ENCODE results near the gene TMEM80. TPM values are rescaled to one million over a fixed set of nuclear protein-coding genes. Genes with fewer than 3 reads are reported as not detected.

Gene TMEM80
- total RNA-seq, 1 experiment from 2014 or later = 29.9 TPM

- TF ChIP-seq, protein P1, sequence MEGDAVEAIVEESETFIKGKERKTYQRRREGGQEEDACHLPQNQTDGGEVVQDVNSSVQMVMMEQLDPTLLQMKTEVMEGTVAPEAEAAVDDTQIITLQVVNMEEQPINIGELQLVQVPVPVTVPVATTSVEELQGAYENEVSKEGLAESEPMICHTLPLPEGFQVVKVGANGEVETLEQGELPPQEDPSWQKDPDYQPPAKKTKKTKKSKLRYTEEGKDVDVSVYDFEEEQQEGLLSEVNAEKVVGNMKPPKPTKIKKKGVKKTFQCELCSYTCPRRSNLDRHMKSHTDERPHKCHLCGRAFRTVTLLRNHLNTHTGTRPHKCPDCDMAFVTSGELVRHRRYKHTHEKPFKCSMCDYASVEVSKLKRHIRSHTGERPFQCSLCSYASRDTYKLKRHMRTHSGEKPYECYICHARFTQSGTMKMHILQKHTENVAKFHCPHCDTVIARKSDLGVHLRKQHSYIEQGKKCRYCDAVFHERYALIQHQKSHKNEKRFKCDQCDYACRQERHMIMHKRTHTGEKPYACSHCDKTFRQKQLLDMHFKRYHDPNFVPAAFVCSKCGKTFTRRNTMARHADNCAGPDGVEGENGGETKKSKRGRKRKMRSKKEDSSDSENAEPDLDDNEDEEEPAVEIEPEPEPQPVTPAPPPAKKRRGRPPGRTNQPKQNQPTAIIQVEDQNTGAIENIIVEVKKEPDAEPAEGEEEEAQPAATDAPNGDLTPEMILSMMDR (IDR thresholded peaks at IDR 0.05; ENCODE audit: unreplicated experiment) = no peak
- intact Hi-C loops (cut with micrococcal nuclease; ENCODE audit: unreplicated experiment) = no loop called here
- Mint-ChIP-seq H3K9me3 (ENCODE audit: low read depth, unreplicated experiment) (no peaks in the 10 kb centered on the region), H3K27ac (ENCODE audit: unreplicated experiment) (no peak overlapping the region), H3K4me1 (ENCODE audit: low read depth, unreplicated experiment) (no peaks in the 10 kb centered on the region), H3K4me3 (ENCODE audit: low read depth, unreplicated experiment) (no peak overlapping the region), H3K36me3 (ENCODE audit: insufficient read depth, unreplicated experiment) (peaks cover 55% of the 10 kb centered on the region), H3K27me3 (ENCODE audit: unreplicated experiment) (no peaks in the 10 kb centered on the region)
- CTCF ChIA-PET = interaction anchor here (0.5 kb wide), 1 partner anchor 14 kb away, joined by 4 read pairs; no protein-coding TSS in a partner anchor
- BruUV-seq (replicated peaks) = no TSS peak
- DNase-seq = no peak
Observed at GRCh38 chr11:699116-699508, 3.5 kb downstream of the TMEM80 start.

DNA sequence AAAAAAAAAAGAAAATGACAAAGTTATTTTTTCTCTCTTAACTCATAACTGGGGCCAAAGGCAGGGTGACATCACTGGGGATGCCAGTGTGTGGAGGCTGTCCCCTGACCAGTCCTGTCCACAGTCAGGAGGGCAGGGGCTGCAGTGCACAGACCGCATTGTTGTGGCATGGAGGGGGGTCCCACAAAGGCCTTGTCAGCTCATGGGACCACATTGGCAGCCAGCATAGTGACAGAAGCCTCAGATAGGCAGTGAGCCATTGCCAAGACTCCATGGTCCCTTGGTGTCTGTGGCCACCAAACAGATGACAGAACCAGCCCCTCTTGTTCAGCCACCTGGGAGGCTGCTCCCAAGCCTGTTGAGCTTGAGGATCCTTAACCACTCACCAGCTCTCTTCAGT is 4.1 kb downstream of the TMEM80 start:
- no peak overlapping the region for H3K4me3 Mint-ChIP-seq (ENCODE audit: low read depth, unreplicated experiment)
- TF ChIP-seq, protein P1 (IDR thresholded peaks at IDR 0.05; ENCODE audit: unreplicated experiment) = no peak
- H3K36me3 Mint-ChIP-seq (ENCODE audit: insufficient read depth, unreplicated experiment) = peaks cover 49% of the 10 kb centered on the region
- no peaks in the 10 kb centered on the region for H3K27me3 Mint-ChIP-seq (ENCODE audit: unreplicated experiment)
- intact Hi-C loops (cut with micrococcal nuclease; ENCODE audit: unreplicated experiment) = loop anchor here (10.0 kb wide), 1 partner anchor 135 kb away; the partner anchor contains the start of genes LMNTD2 and RASSF7
- DNase-seq = no peak
- H3K27ac Mint-ChIP-seq (ENCODE audit: unreplicated experiment) = no peak overlapping the region
- H3K4me1 Mint-ChIP-seq (ENCODE audit: low read depth, unreplicated experiment) = no peaks in the 10 kb centered on the region
- CTCF ChIA-PET = no interaction called here
- BruUV-seq (replicated peaks) = no TSS peak
- H3K9me3 Mint-ChIP-seq (ENCODE audit: low read depth, unreplicated experiment) = no peaks in the 10 kb centered on the region

GRCh38 chr11:701741-702461 is 6.3 kb downstream of the TMEM80 start:
- Mint-ChIP-seq H3K4me3 (ENCODE audit: low read depth, unreplicated experiment) (no peak overlapping the region), H3K27ac (ENCODE audit: unreplicated experiment) (no peak overlapping the region), H3K4me1 (ENCODE audit: low read depth, unreplicated experiment) (peaks cover 7% of the 10 kb centered on the region), H3K27me3 (ENCODE audit: unreplicated experiment) (no peaks in the 10 kb centered on the region), H3K36me3 (ENCODE audit: insufficient read depth, unreplicated experiment) (peaks cover 49% of the 10 kb centered on the region), H3K9me3 (ENCODE audit: low read depth, unreplicated experiment) (no peaks in the 10 kb centered on the region)
- CTCF ChIA-PET = no interaction called here
- intact Hi-C loops (cut with micrococcal nuclease; ENCODE audit: unreplicated experiment) = loop anchor here (10.0 kb wide), 1 partner anchor 137 kb away; the partner anchor contains the start of genes LMNTD2 and RASSF7
- no peak for DNase-seq
- TF ChIP-seq, protein P1 (IDR thresholded peaks at IDR 0.05; ENCODE audit: unreplicated experiment) = no peak
- no TSS peak for BruUV-seq (replicated peaks)

- BruUV-seq (replicated peaks) = no TSS peak
- TF ChIP-seq, protein P1 (IDR thresholded peaks at IDR 0.05; ENCODE audit: unreplicated experiment) = no peak
- Mint-ChIP-seq H3K4me1 (ENCODE audit: low read depth, unreplicated experiment) (peaks cover 16% of the 10 kb centered on the region), H3K4me3 (ENCODE audit: low read depth, unreplicated experiment) (no peak overlapping the region), H3K27me3 (ENCODE audit: unreplicated experiment) (no peaks in the 10 kb centered on the region), H3K9me3 (ENCODE audit: low read depth, unreplicated experiment) (no peaks in the 10 kb centered on the region), H3K36me3 (ENCODE audit: insufficient read depth, unreplicated experiment) (peaks cover 53% of the 10 kb centered on the region), H3K27ac (ENCODE audit: unreplicated experiment) (peak overlapping the region; percentile 33)
- CTCF ChIA-PET = no interaction called here
- DNase-seq = peak; percentile 71
- intact Hi-C loops (cut with micrococcal nuclease; ENCODE audit: unreplicated experiment) = loop anchor here (10.0 kb wide), 1 partner anchor 138 kb away; the partner anchor contains the start of genes LMNTD2 and RASSF7
Observed at GRCh38 chr11:702462-703461, 7.1 kb downstream of the TMEM80 start.
